DOHH2 (cell line): ENCODE data around the gene HEBP2.

ENCODE experiments used
- H3F3A ChIP-seq: fragments of 200-600 bp; sonication (generic), shearing (Covaris generic); 2 replicates; pipeline ENCODE4 v1.6.0; 2016; ENCODE audit warnings: antibody characterized with exemption, mild to moderate bottlenecking; ENCODE audit not compliant: control insufficient read depth, insufficient read depth
- H3K27ac ChIP-seq: fragments of 200-600 bp; sonication (generic); 2 replicates; pipeline ENCODE4 v1.5.1; 2014; ENCODE audit warnings: low read depth, mild to moderate bottlenecking, low read length, moderate library complexity
- H3K27me3 ChIP-seq: fragments of 200-600 bp; sonication (generic); 2 replicates; pipeline ENCODE4 v1.6.1; 2014; ENCODE audit warnings: mild to moderate bottlenecking, low read length, mixed read lengths; ENCODE audit not compliant: control insufficient read depth
- H3K36me3 ChIP-seq: fragments of 200-600 bp; sonication (generic); 2 replicates; pipeline ENCODE4 v1.6.1; 2014; ENCODE audit warnings: mild to moderate bottlenecking, low read length, moderate library complexity, mixed read lengths; ENCODE audit not compliant: control insufficient read depth
- H3K4me1 ChIP-seq: fragments of 200-600 bp; sonication (generic); 2 replicates; pipeline ENCODE4 v1.6.1; 2014; ENCODE audit warnings: mild to moderate bottlenecking, low read length, mixed read lengths; ENCODE audit not compliant: control insufficient read depth
- H3K4me2 ChIP-seq: fragments of 200-600 bp; sonication (generic); 2 replicates; pipeline ENCODE4 v1.6.0; 2014; ENCODE audit warnings: mild to moderate bottlenecking, low read length, moderate library complexity
- H3K4me3 ChIP-seq: fragments of 200-600 bp; sonication (generic); 2 replicates; pipeline ENCODE4 v1.5.1; 2014; ENCODE audit warnings: mild to moderate bottlenecking, low read length, mixed read lengths
- H3K79me2 ChIP-seq: fragments of 200-600 bp; sonication (generic); 2 replicates; pipeline ENCODE4 v1.6.1; 2014; ENCODE audit warnings: mild to moderate bottlenecking, low read length, mixed read lengths; ENCODE audit not compliant: control insufficient read depth
- H3K9me2 ChIP-seq: fragments of 200-600 bp; sonication (generic); replicated peaks from 2 replicates; pipeline ENCODE4 v1.6.1; 2014; ENCODE audit warnings: mild to moderate bottlenecking, low read length, mixed read lengths; ENCODE audit not compliant: control insufficient read depth
- H3K9me3 ChIP-seq: fragments of 200-600 bp; sonication (generic); 2 replicates; pipeline ENCODE4 v1.6.1; 2014; ENCODE audit warnings: antibody characterized with exemption, low read length, mixed read lengths; ENCODE audit not compliant: control insufficient read depth, insufficient read depth
- H4K20me1 ChIP-seq: fragments of 200-600 bp; sonication (generic); 2 replicates; pipeline ENCODE4 v1.6.0; 2014; ENCODE audit warnings: low read depth, mild to moderate bottlenecking, antibody characterized with exemption, low read length, moderate library complexity; ENCODE audit not compliant: control insufficient read depth, insufficient read depth
- EZH2phosphoT487 ChIP-seq: fragments of 200-600 bp; sonication (generic); IDR thresholded peaks from 2 replicates; pipeline ENCODE4 v1.6.1; 2017; ENCODE audit warnings: borderline replicate concordance, mild to moderate bottlenecking, antibody characterized with exemption, low read length, moderate library complexity, mixed read lengths
- TF ChIP-seq, protein P1 (sequence below): fragments of 200-600 bp; sonication (generic); IDR thresholded peaks from one replicate; pipeline ENCODE4 v1.5.1; 2014; ENCODE audit warnings: antibody characterized with exemption, mild to moderate bottlenecking, low read depth, low read length; ENCODE audit not compliant: poor library complexity, severe bottlenecking

HEBP2 gene

DNA sequence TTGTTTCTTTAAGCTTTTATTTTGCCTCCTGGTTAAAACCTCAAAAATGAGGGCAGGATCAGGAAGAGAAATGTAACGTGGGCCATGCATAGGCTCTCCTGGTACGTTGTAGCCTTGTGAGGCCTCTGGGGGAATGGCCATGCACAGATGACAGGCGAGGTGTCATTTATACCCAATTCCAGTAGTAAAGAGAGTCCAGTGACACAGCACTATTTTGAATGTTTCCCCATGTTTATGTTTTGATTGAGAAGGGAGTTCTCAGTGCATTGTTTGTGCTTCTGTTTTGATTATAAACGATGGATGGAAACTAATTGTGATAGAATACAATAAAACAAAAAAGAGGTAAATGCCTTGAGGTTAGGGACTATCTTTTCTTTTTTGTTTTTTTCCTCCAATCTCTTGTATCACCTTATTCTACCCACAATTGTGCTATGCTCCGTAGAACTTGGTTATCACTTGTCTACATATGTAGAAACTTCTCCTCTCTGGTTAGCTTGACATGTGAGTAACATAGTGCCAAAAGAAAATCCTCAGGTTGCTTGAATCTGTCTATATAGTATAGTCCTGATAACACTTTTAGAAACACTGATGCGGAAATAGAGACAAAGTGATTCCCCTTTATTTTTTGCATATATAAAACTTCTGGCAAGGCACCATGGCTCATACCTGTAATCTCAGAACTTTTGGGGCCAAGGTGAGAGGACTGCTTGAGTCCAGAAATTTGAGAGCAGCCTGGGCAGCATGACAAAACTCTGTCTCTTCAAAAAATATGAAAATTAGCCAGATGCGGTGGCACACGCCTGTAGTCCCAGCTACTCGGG is 33.2 kb upstream of the HEBP2 start:
- Histone ChIP-seq H3K79me2 (no peaks in the 10 kb centered on the region), H3K9me2 (no peaks in the 10 kb centered on the region), H3K27me3 (peaks cover 3% of the 10 kb centered on the region; the same call in 1 of the 2 replicates), H3K4me2 (no peak overlapping the region), H4K20me1 (no peaks in the 10 kb centered on the region), H3K36me3 (no peaks in the 10 kb centered on the region), H3K4me1 (no peaks in the 10 kb centered on the region), H3K9me3 (no peaks in the 10 kb centered on the region), H3K4me3 (no peak overlapping the region), H3K27ac (no peak overlapping the region), H3F3A (no peaks in the 10 kb centered on the region)
- TF ChIP-seq, protein P1, sequence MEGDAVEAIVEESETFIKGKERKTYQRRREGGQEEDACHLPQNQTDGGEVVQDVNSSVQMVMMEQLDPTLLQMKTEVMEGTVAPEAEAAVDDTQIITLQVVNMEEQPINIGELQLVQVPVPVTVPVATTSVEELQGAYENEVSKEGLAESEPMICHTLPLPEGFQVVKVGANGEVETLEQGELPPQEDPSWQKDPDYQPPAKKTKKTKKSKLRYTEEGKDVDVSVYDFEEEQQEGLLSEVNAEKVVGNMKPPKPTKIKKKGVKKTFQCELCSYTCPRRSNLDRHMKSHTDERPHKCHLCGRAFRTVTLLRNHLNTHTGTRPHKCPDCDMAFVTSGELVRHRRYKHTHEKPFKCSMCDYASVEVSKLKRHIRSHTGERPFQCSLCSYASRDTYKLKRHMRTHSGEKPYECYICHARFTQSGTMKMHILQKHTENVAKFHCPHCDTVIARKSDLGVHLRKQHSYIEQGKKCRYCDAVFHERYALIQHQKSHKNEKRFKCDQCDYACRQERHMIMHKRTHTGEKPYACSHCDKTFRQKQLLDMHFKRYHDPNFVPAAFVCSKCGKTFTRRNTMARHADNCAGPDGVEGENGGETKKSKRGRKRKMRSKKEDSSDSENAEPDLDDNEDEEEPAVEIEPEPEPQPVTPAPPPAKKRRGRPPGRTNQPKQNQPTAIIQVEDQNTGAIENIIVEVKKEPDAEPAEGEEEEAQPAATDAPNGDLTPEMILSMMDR: no peak
- TF ChIP-seq EZH2phosphoT487: no peak

DNA sequence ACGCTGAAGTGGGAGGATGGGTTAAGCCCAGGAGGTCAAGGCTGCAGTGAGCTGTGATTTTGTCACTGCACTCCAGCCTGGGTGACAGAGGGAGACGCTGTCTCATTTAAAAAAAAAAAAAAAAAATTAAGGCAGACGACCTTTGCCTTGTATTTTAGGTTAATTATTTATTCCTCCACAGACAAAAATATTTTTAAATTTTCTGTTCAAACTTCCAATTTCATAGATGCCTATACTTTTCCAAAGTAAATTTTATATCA is 32.6 kb upstream of the HEBP2 start:
- Histone ChIP-seq H3K9me2 (no peaks in the 10 kb centered on the region), H3K9me3 (no peaks in the 10 kb centered on the region), H3K27me3 (peaks cover 3% of the 10 kb centered on the region; the same call in 1 of the 2 replicates), H3K4me2 (no peak overlapping the region), H3K27ac (no peak overlapping the region), H3F3A (no peaks in the 10 kb centered on the region), H3K4me1 (no peaks in the 10 kb centered on the region), H3K36me3 (no peaks in the 10 kb centered on the region), H3K4me3 (no peak overlapping the region), H4K20me1 (no peaks in the 10 kb centered on the region), H3K79me2 (no peaks in the 10 kb centered on the region)
- TF ChIP-seq, protein P1: no peak
- TF ChIP-seq EZH2phosphoT487: no peak

DNA sequence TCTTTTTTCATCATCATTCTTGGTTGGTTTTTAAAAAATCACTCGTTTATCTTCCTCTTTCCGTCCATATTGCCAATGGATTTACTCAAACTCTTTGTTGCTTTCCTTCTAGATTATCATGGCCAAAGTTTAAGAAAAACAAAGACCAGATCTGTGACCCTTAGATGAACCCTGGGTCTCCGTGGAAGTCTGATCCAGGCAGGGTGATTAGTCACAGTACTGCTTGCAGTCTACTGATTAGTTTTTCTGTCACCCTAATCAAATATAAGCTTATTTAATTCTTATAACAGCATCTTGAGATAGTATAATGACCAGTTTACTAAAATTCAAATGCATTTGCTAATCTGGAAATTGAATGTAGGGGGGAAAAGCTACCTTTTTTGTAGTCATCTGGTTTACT is 32.3 kb upstream of the HEBP2 start:
- Histone ChIP-seq H3K9me3 (no peaks in the 10 kb centered on the region), H3K79me2 (no peaks in the 10 kb centered on the region), H3K4me3 (no peak overlapping the region), H3K36me3 (no peaks in the 10 kb centered on the region), H3K4me1 (no peaks in the 10 kb centered on the region), H3K27ac (no peak overlapping the region), H3K27me3 (peaks cover 3% of the 10 kb centered on the region; the same call in 1 of the 2 replicates), H3F3A (no peaks in the 10 kb centered on the region), H3K4me2 (no peak overlapping the region), H4K20me1 (no peaks in the 10 kb centered on the region), H3K9me2 (no peaks in the 10 kb centered on the region)
- TF ChIP-seq, protein P1: no peak
- TF ChIP-seq EZH2phosphoT487: no peak
